Measurements from ENCODE around the gene IFIT1. TPM values are rescaled to one million over a fixed set of nuclear protein-coding genes. Genes with fewer than 3 reads are reported as not detected.
"Not testable (repeated sequence)": the region's sequence is repeated elsewhere in the genome, so short reads cannot be mapped to it uniquely, and the experiment has no call there.

Gene IFIT1
- total RNA-seq, 1 experiment from 2014 or later, result 3.4 TPM

- intact Hi-C loops (cut with micrococcal nuclease; ENCODE audit: unreplicated experiment), result loop anchor here (5.0 to 10.0 kb wide), 2 partner anchors 290 to 377 kb away; partner anchors contain the start of gene KIF20B
- H3K9me2 ChIP-seq (ENCODE audit: insufficient read depth); H3K27ac ChIP-seq; H4K20me1 ChIP-seq (ENCODE audit: insufficient read depth); H3K27me3 ChIP-seq (ENCODE audit: insufficient read depth, low read depth); H3K9me3 ChIP-seq (ENCODE audit: insufficient read depth, low read depth); H2AFZ ChIP-seq; DNase-seq; H3K4me1 ChIP-seq (replicated peaks; ENCODE audit: insufficient read depth); H3K79me2 ChIP-seq (ENCODE audit: low read depth); H3F3A ChIP-seq (ENCODE audit: insufficient read depth, low read depth); H3K4me3 ChIP-seq; CTCF ChIA-PET; BruUV-seq (replicated peaks); H3K36me3 ChIP-seq (ENCODE audit: low read depth); H3K4me2 ChIP-seq: not testable (repeated sequence)
- POLR2A ChIA-PET (ENCODE audit: unreplicated experiment), result interaction anchor here (0.7 kb wide), 1 partner anchor 762 kb away, joined by 5 read pairs; no protein-coding TSS in a partner anchor
Observed at GRCh38 chr10:89412276-89412675, 19.9 kb downstream of the IFIT1 start.

- H3K27me3 ChIP-seq (ENCODE audit: insufficient read depth, low read depth), result no peaks in the 10 kb centered on the region
- no peak for DNase-seq
- peak overlapping the region; percentile 90; the same call in 1 of the 2 replicates for H3K4me3 ChIP-seq
- peak overlapping the region; percentile 83 for H3K27ac ChIP-seq
- H3K9me3 ChIP-seq (ENCODE audit: insufficient read depth, low read depth), result no peaks in the 10 kb centered on the region
- intact Hi-C loops (cut with micrococcal nuclease; ENCODE audit: unreplicated experiment), result loop anchor here (5.0 to 10.0 kb wide), 2 partner anchors 289 to 379 kb away; partner anchors contain the start of gene KIF20B
- H4K20me1 ChIP-seq (ENCODE audit: insufficient read depth), result no peaks in the 10 kb centered on the region
- peak overlapping the region; percentile 91; the same call in 1 of the 2 replicates for H2AFZ ChIP-seq
- H3K4me2 ChIP-seq, result peak overlapping the region; percentile 78
- H3K36me3 ChIP-seq (ENCODE audit: low read depth), result no peaks in the 10 kb centered on the region
- no TSS peak for BruUV-seq (replicated peaks)
- no peaks in the 10 kb centered on the region for H3K9me2 ChIP-seq (ENCODE audit: insufficient read depth)
- H3K4me1 ChIP-seq (replicated peaks; ENCODE audit: insufficient read depth), result peaks cover 8% of the 10 kb centered on the region; the same call in 1 of the 2 replicates
- H3K79me2 ChIP-seq (ENCODE audit: low read depth), result no peaks in the 10 kb centered on the region
- ChIA-PET POLR2A (ENCODE audit: unreplicated experiment) (no interaction called here), CTCF (interaction anchor here (0.6 kb wide), 1 partner anchor 44 kb away, joined by 3 read pairs; no protein-coding TSS in a partner anchor)
- H3F3A ChIP-seq (ENCODE audit: insufficient read depth, low read depth), result no peaks in the 10 kb centered on the region
- TF ChIP-seq CTCF (conservative IDR thresholded peaks at IDR 0.05), result no peak
- no peak for TF ChIP-seq EZH2 (IDR thresholded peaks at IDR 0.05; ENCODE audit: low read depth)
Observed at GRCh38 chr10:89413398-89413912, 21.0 kb downstream of the IFIT1 start.

GRCh38 chr10:89414146-89414878, 21.9 kb downstream of the IFIT1 start, which contains the start of gene IFIT5:
TSS of gene IFIT5 (plus strand) at chr10:89414568. CDS start at chr10:89414799, 231 bp downstream.
- Histone ChIP-seq H4K20me1 (ENCODE audit: insufficient read depth) (no peaks in the 10 kb centered on the region), H3K79me2 (ENCODE audit: low read depth) (no peaks in the 10 kb centered on the region), H2AFZ (peak within 1 kb of the TSS; percentile 91), H3K27me3 (ENCODE audit: insufficient read depth, low read depth) (no peaks in the 10 kb centered on the region), H3K27ac (peak within 1 kb of the TSS; percentile 83), H3K36me3 (ENCODE audit: low read depth) (no peaks in the 10 kb centered on the region), H3F3A (ENCODE audit: insufficient read depth, low read depth) (no peaks in the 10 kb centered on the region), H3K4me1 (replicated peaks; ENCODE audit: insufficient read depth) (peaks cover 8% of the 10 kb centered on the region; the same call in 1 of the 2 replicates), H3K4me2 (peak within 1 kb of the TSS; percentile 78), H3K9me3 (ENCODE audit: insufficient read depth, low read depth) (no peaks in the 10 kb centered on the region), H3K9me2 (ENCODE audit: insufficient read depth) (no peaks in the 10 kb centered on the region), H3K4me3 (peak within 1 kb of the TSS; percentile 90)
- TF ChIP-seq CTCF (conservative IDR thresholded peaks at IDR 0.05) (no peak), EZH2 (IDR thresholded peaks at IDR 0.05; ENCODE audit: low read depth) (no peak)
- intact Hi-C loops (cut with micrococcal nuclease; ENCODE audit: unreplicated experiment), result loop anchor here (5.0 to 10.0 kb wide), 2 partner anchors 288 to 380 kb away; partner anchors contain the start of gene KIF20B
- DNase-seq, result peak in 1 of 2 experiments; percentile 47
- TSS peak; percentile 60 for BruUV-seq (replicated peaks)
- ChIA-PET POLR2A (ENCODE audit: unreplicated experiment) (interaction anchor here (0.6 kb wide), 2 partner anchors 68 to 280 kb away, joined by 3 to 15 read pairs; no protein-coding TSS in a partner anchor), CTCF (interaction anchor here (0.7 to 0.8 kb wide), 3 partner anchors 21 to 478 kb away, joined by 3 read pairs; no protein-coding TSS in a partner anchor)

All from PC-9 (cell line).